Measurements from ENCODE around the gene FAM200B.

Gene FAM200B

GRCh38 chr4:15681372-15682241, at the start of gene FAM200B:
FAM200B (plus strand) TSS chr4:15681827; CDS start chr4:15686978, 5,151 bp downstream.
- no peaks in the 10 kb centered on the region for H3K27me3 Mint-ChIP-seq
- peaks cover 9% of the 10 kb centered on the region for H3K36me3 Mint-ChIP-seq
- peaks cover 36% of the 10 kb centered on the region for H3K4me1 Mint-ChIP-seq (ENCODE audit: low read depth)

GRCh38 chr4:15636818-15637217, 44.8 kb upstream of the FAM200B start:
- H3K36me3 Mint-ChIP-seq: peaks cover 18% of the 10 kb centered on the region
- H3K4me3 Mint-ChIP-seq: no peak overlapping the region
- no peak overlapping the region for H3K27ac Mint-ChIP-seq
- no peaks in the 10 kb centered on the region for H3K27me3 Mint-ChIP-seq
- no peaks in the 10 kb centered on the region for H3K9me3 Mint-ChIP-seq (ENCODE audit: low read depth)
- peaks cover 13% of the 10 kb centered on the region for H3K4me1 Mint-ChIP-seq (ENCODE audit: low read depth)

More at GRCh38 chr4:15681372-15682241, at the start of gene FAM200B:
- Mint-ChIP-seq H3K9me3 (ENCODE audit: low read depth) (no peaks in the 10 kb centered on the region), H3K4me3 (peak within 1 kb of the TSS; percentile 97), H3K27ac (peak within 1 kb of the TSS; percentile 97)

GRCh38 chr4:15638418-15638817, 43.2 kb upstream of the FAM200B start:
- Mint-ChIP-seq H3K27me3 (no peaks in the 10 kb centered on the region), H3K4me1 (ENCODE audit: low read depth) (peaks cover 22% of the 10 kb centered on the region), H3K4me3 (no peak overlapping the region), H3K27ac (peak overlapping the region; percentile 8), H3K36me3 (peaks cover 10% of the 10 kb centered on the region), H3K9me3 (ENCODE audit: low read depth) (no peaks in the 10 kb centered on the region)

- peaks cover 71% of the 10 kb centered on the region for H3K4me1 Mint-ChIP-seq (ENCODE audit: low read depth)
- no peak overlapping the region for H3K27ac Mint-ChIP-seq
- H3K36me3 Mint-ChIP-seq: peaks cover 5% of the 10 kb centered on the region
- H3K27me3 Mint-ChIP-seq: no peaks in the 10 kb centered on the region
- no peaks in the 10 kb centered on the region for H3K9me3 Mint-ChIP-seq (ENCODE audit: low read depth)
- no peak overlapping the region for H3K4me3 Mint-ChIP-seq
Measured at GRCh38 chr4:15648600-15648999, 33.0 kb upstream of the FAM200B start.

GRCh38 chr4:15649914-15650545, 31.6 kb upstream of the FAM200B start:
- Mint-ChIP-seq H3K27ac (peak overlapping the region; percentile 30), H3K4me1 (ENCODE audit: low read depth) (peaks cover 72% of the 10 kb centered on the region), H3K4me3 (peak overlapping the region; percentile 65), H3K36me3 (no peaks in the 10 kb centered on the region), H3K9me3 (ENCODE audit: low read depth) (no peaks in the 10 kb centered on the region), H3K27me3 (no peaks in the 10 kb centered on the region)

GRCh38 chr4:15651676-15652075, 30.0 kb upstream of the FAM200B start:
- H3K4me3 Mint-ChIP-seq: peak overlapping the region; percentile 60
- H3K27me3 Mint-ChIP-seq: no peaks in the 10 kb centered on the region
- peaks cover 74% of the 10 kb centered on the region for H3K4me1 Mint-ChIP-seq (ENCODE audit: low read depth)
- H3K36me3 Mint-ChIP-seq: no peaks in the 10 kb centered on the region
- H3K9me3 Mint-ChIP-seq (ENCODE audit: low read depth): no peaks in the 10 kb centered on the region
- H3K27ac Mint-ChIP-seq: peak overlapping the region; percentile 46

- Mint-ChIP-seq H3K9me3 (ENCODE audit: low read depth) (no peaks in the 10 kb centered on the region), H3K4me3 (peak overlapping the region; percentile 98), H3K27ac (peak overlapping the region; percentile 46), H3K27me3 (no peaks in the 10 kb centered on the region), H3K36me3 (no peaks in the 10 kb centered on the region), H3K4me1 (ENCODE audit: low read depth) (peaks cover 72% of the 10 kb centered on the region)
Measured at GRCh38 chr4:15652191-15652590, 29.4 kb upstream of the FAM200B start.

- Mint-ChIP-seq H3K36me3 (no peaks in the 10 kb centered on the region), H3K9me3 (ENCODE audit: low read depth) (no peaks in the 10 kb centered on the region), H3K27ac (no peak overlapping the region), H3K27me3 (no peaks in the 10 kb centered on the region), H3K4me3 (peak overlapping the region; percentile 98), H3K4me1 (ENCODE audit: low read depth) (peaks cover 65% of the 10 kb centered on the region)
Measured at GRCh38 chr4:15652841-15653240, 28.8 kb upstream of the FAM200B start.

GRCh38 chr4:15653420-15653819, 28.2 kb upstream of the FAM200B start:
- Mint-ChIP-seq H3K27ac (peak overlapping the region; percentile 92), H3K4me1 (ENCODE audit: low read depth) (peaks cover 62% of the 10 kb centered on the region), H3K9me3 (ENCODE audit: low read depth) (no peaks in the 10 kb centered on the region), H3K27me3 (no peaks in the 10 kb centered on the region), H3K36me3 (no peaks in the 10 kb centered on the region), H3K4me3 (peak overlapping the region; percentile 98)

GRCh38 chr4:15653864-15654592, 27.6 kb upstream of the FAM200B start:
- Mint-ChIP-seq H3K9me3 (ENCODE audit: low read depth) (no peaks in the 10 kb centered on the region), H3K27me3 (no peaks in the 10 kb centered on the region), H3K36me3 (no peaks in the 10 kb centered on the region), H3K27ac (peak overlapping the region; percentile 92), H3K4me3 (peak overlapping the region; percentile 98), H3K4me1 (ENCODE audit: low read depth) (peaks cover 56% of the 10 kb centered on the region)

GRCh38 chr4:15654593-15655222, 26.9 kb upstream of the FAM200B start:
- Mint-ChIP-seq H3K27ac (peak overlapping the region; percentile 92), H3K4me1 (ENCODE audit: low read depth) (peaks cover 55% of the 10 kb centered on the region), H3K9me3 (ENCODE audit: low read depth) (no peaks in the 10 kb centered on the region), H3K4me3 (peak overlapping the region; percentile 98), H3K36me3 (no peaks in the 10 kb centered on the region), H3K27me3 (no peaks in the 10 kb centered on the region)

GRCh38 chr4:15655223-15656037, 26.2 kb upstream of the FAM200B start, which contains the start of gene FBXL5:
FBXL5 (minus strand) TSS chr4:15655357; CDS start chr4:15655287, 70 bp downstream.
- H3K9me3 Mint-ChIP-seq (ENCODE audit: low read depth): no peaks in the 10 kb centered on the region
- peaks cover 51% of the 10 kb centered on the region for H3K4me1 Mint-ChIP-seq (ENCODE audit: low read depth)
- peak within 1 kb of the TSS; percentile 98 for H3K4me3 Mint-ChIP-seq
- H3K36me3 Mint-ChIP-seq: no peaks in the 10 kb centered on the region
- no peaks in the 10 kb centered on the region for H3K27me3 Mint-ChIP-seq
- peak within 1 kb of the TSS; percentile 97 for H3K27ac Mint-ChIP-seq

GRCh38 chr4:15656038-15656470, 25.6 kb upstream of the FAM200B start:
- peaks cover 47% of the 10 kb centered on the region for H3K4me1 Mint-ChIP-seq (ENCODE audit: low read depth)
- peak overlapping the region; percentile 90 for H3K4me3 Mint-ChIP-seq
- peak overlapping the region; percentile 97 for H3K27ac Mint-ChIP-seq
- H3K9me3 Mint-ChIP-seq (ENCODE audit: low read depth): no peaks in the 10 kb centered on the region
- H3K36me3 Mint-ChIP-seq: no peaks in the 10 kb centered on the region
- no peaks in the 10 kb centered on the region for H3K27me3 Mint-ChIP-seq

GRCh38 chr4:15657366-15657765, 24.3 kb upstream of the FAM200B start:
- Mint-ChIP-seq H3K4me1 (ENCODE audit: low read depth) (peaks cover 34% of the 10 kb centered on the region), H3K27ac (no peak overlapping the region), H3K27me3 (no peaks in the 10 kb centered on the region), H3K4me3 (peak overlapping the region; percentile 32), H3K9me3 (ENCODE audit: low read depth) (no peaks in the 10 kb centered on the region), H3K36me3 (no peaks in the 10 kb centered on the region)

All from activated naive CD8-positive, alpha-beta T cell (primary cell).